PFSK-1 (cell line): Measurements from ENCODE around the gene COX7B2.

Source experiments
- FOXP2 ChIP-seq: optimal IDR thresholded peaks from 2 replicates; pipeline ENCODE3; 2011; ENCODE audit warnings: borderline replicate concordance, control low read depth, inconsistent platforms; ENCODE audit not compliant: insufficient read depth; ENCODE audit errors: extremely low read length, extremely low read depth
- POLR2AphosphoS5 ChIP-seq: IDR thresholded peaks from 2 replicates; pipeline ENCODE4 v1.6.1; 2012; ENCODE audit warnings: low read depth, mild to moderate bottlenecking, control low read depth, low read length, moderate library complexity
- REST ChIP-seq, 2 experiments: IDR thresholded peaks; 2 replicates each; pipeline versions ENCODE4 v1.6.1 to v1.8.0; 2011 to 2012; ENCODE audit warnings: low read depth in 2 of 2, low read length in 2 of 2, control low read depth in 1 of 2, inconsistent platforms in 1 of 2, mild to moderate bottlenecking in 1 of 2, moderate library complexity in 1 of 2; ENCODE audit not compliant: insufficient read depth in 1 of 2
- SIN3A ChIP-seq: IDR thresholded peaks from 2 replicates; pipeline ENCODE4 v1.6.1; 2012; ENCODE audit warnings: mild to moderate bottlenecking, low read length, moderate library complexity, borderline replicate concordance; ENCODE audit not compliant: insufficient read depth
- TAF1 ChIP-seq: IDR thresholded peaks from 2 replicates; pipeline ENCODE4 v1.6.1; 2012; ENCODE audit warnings: low read length, control low read depth, borderline replicate concordance; ENCODE audit not compliant: insufficient read depth

- TF ChIP-seq POLR2AphosphoS5: no peak
- no peak for TF ChIP-seq SIN3A
- TF ChIP-seq REST (IDR thresholded peaks at IDR 0.05; ENCODE audit: insufficient read depth in 1 of 2, low read depth in 2 of 2, low read length in 2 of 2): no peak
- no peak for TF ChIP-seq FOXP2
- TF ChIP-seq TAF1: no peak
Observed at GRCh38 chr4:46922205-46922604, 13.2 kb upstream of the COX7B2 start.
